T47D (cell line): Measurements from ENCODE around the gene PARP8.

ENCODE experiments used
- DNase-seq, 2 experiments: peaks; one replicate each; pipeline versions ENCODE4 v3.0.0 to v3.0.0-alpha.2; 2011 to 2012; ENCODE audit warnings: low read depth in 1 of 2, low spot score in 1 of 2
- JUND ChIP-seq: IDR thresholded peaks from 2 replicates; pipeline ENCODE4 v1.6.1; 2012; ENCODE audit warnings: low read depth
- in situ Hi-C: cut with HindIII; loops from 2 replicates; pipeline ENCODE4 v1.10.0; 2016; ENCODE audit warnings: low sequenced_read_pairs, low pct_unique_long_range_greater_than_20kb

PARP8 gene

GRCh38 chr5:50863534-50864170 is 197.2 kb downstream of the PARP8 start:
- in situ Hi-C loops: no loop called here
- no peak for DNase-seq
- TF ChIP-seq JUND: no peak

GRCh38 chr5:50864466-50864865 is 198.0 kb downstream of the PARP8 start:
- in situ Hi-C loops: no loop called here
- TF ChIP-seq JUND: no peak
- DNase-seq: no peak

GRCh38 chr5:50866415-50866814 is 200.0 kb downstream of the PARP8 start:
- no peak for TF ChIP-seq JUND
- in situ Hi-C loops: no loop called here
- no peak for DNase-seq

- TF ChIP-seq JUND: no peak
- DNase-seq: no peak
- in situ Hi-C loops: no loop called here
These were observed 200.7 kb downstream of the PARP8 start for GRCh38 chr5:50867140-50867539.

GRCh38 chr5:50873595-50874277 is 207.3 kb downstream of the PARP8 start:
- in situ Hi-C loops: no loop called here
- TF ChIP-seq JUND: no peak

GRCh38 chr5:50874306-50875001 is 208.0 kb downstream of the PARP8 start:
- TF ChIP-seq JUND: no peak
- no peak for DNase-seq
- in situ Hi-C loops: no loop called here

More at GRCh38 chr5:50873595-50874277, 207.3 kb downstream of the PARP8 start:
- no peak for DNase-seq

- DNase-seq: no peak
- in situ Hi-C loops: no loop called here
- no peak for TF ChIP-seq JUND
These were observed 208.5 kb downstream of the PARP8 start for GRCh38 chr5:50875002-50875344.

- in situ Hi-C loops: no loop called here
- no peak for DNase-seq
- TF ChIP-seq JUND: no peak
These were observed 212.0 kb downstream of the PARP8 start for GRCh38 chr5:50878470-50878869.

GRCh38 chr5:50881407-50881806 is 215.0 kb downstream of the PARP8 start:
- in situ Hi-C loops: no loop called here
- DNase-seq: no peak
- TF ChIP-seq JUND: no peak

- in situ Hi-C loops: no loop called here
- DNase-seq: no peak
- TF ChIP-seq JUND: no peak
These were observed 220.4 kb downstream of the PARP8 start for GRCh38 chr5:50886657-50887345.

- in situ Hi-C loops: no loop called here
- no peak for TF ChIP-seq JUND
- no peak for DNase-seq
These were observed 221.6 kb downstream of the PARP8 start for GRCh38 chr5:50887889-50888633.

GRCh38 chr5:50888751-50889150 is 222.3 kb downstream of the PARP8 start:
- in situ Hi-C loops: no loop called here
- DNase-seq: no peak
- TF ChIP-seq JUND: no peak
